IPS-NIHi7 (cell line): Measurements from ENCODE around the gene PLIN4.
"Not testable (repeated sequence)": the region's sequence is repeated elsewhere in the genome, so short reads cannot be mapped to it uniquely, and the experiment has no call there.

Source experiments
- DNase-seq: peaks from one replicate; pipeline ENCODE4 v3.0.0; 2012; ENCODE audit warnings: mixed read lengths; ENCODE audit errors: extremely low spot score

PLIN4 gene

GRCh38 chr19:4518345-4519171 is at the start of gene PLIN4:
Gene PLIN4, minus strand, starts transcription at chr19:4518486. Its CDS starts 214 bp downstream, at chr19:4518272.
- DNase-seq, result peak; percentile 53

GRCh38 chr19:4567584-4568071 is 49.3 kb upstream of the PLIN4 start:
- peak; percentile 83 for DNase-seq

- DNase-seq, result no peak
Measured at GRCh38 chr19:4566402-4567051, 48.2 kb upstream of the PLIN4 start.

- not testable (repeated sequence) for DNase-seq
Measured at GRCh38 chr19:4563562-4563961, 45.3 kb upstream of the PLIN4 start.

GRCh38 chr19:4562085-4562484 is 43.8 kb upstream of the PLIN4 start:
- DNase-seq, result not testable (repeated sequence)

- DNase-seq, result no peak
Measured at GRCh38 chr19:4559569-4559968, 41.3 kb upstream of the PLIN4 start, which contains the start of gene SEMA6B. Gene SEMA6B, minus strand, starts transcription at chr19:4559684. Its CDS starts 1,227 bp downstream, at chr19:4558457.

GRCh38 chr19:4557971-4558941 is 40.0 kb upstream of the PLIN4 start:
- DNase-seq, result peak; percentile 77

- DNase-seq, result peak; percentile 55
Measured at GRCh38 chr19:4557144-4557970, 39.1 kb upstream of the PLIN4 start.

- peak; percentile 97 for DNase-seq
Measured at GRCh38 chr19:4556597-4557127, 38.4 kb upstream of the PLIN4 start.

GRCh38 chr19:4555657-4556561 is 37.6 kb upstream of the PLIN4 start:
- peak; percentile 94 for DNase-seq

GRCh38 chr19:4554717-4555116 is 36.4 kb upstream of the PLIN4 start:
- DNase-seq, result no peak

GRCh38 chr19:4553775-4554174 is 35.5 kb upstream of the PLIN4 start:
- DNase-seq, result no peak

GRCh38 chr19:4553092-4553695 is 34.9 kb upstream of the PLIN4 start:
- no peak for DNase-seq

GRCh38 chr19:4552525-4552819 is 34.2 kb upstream of the PLIN4 start:
- DNase-seq, result peak; percentile 5

GRCh38 chr19:4550479-4551050 is 32.3 kb upstream of the PLIN4 start:
- no peak for DNase-seq

- no peak for DNase-seq
Measured at GRCh38 chr19:4550018-4550417, 31.7 kb upstream of the PLIN4 start.

GRCh38 chr19:4548238-4548584 is 29.9 kb upstream of the PLIN4 start:
- peak; percentile 6 for DNase-seq

GRCh38 chr19:4547303-4548237 is 29.3 kb upstream of the PLIN4 start:
- peak; percentile 12 for DNase-seq
